Natural killer cell treated with Interleukin-12 subunit alpha and Interleukin-12 subunit beta and Interleukin-15 and Interleukin-18, amount 100 ng/mL, for 72 hours (primary cell): Measurements from ENCODE around the gene RNF224. TPM values are rescaled to one million over a fixed set of nuclear protein-coding genes. Genes with fewer than 3 reads are reported as not detected.
"Not testable (repeated sequence)": the region's sequence is repeated elsewhere in the genome, so short reads cannot be mapped to it uniquely, and the experiment has no call there.

Source experiments
- ATAC-seq, 2 donors: fragments of 150-1000 bp; cut with Tn5 transposase in 1 of 2; sonication (Bioruptor Pico), chemical (Tn5 transposase) in 1 of 2; 2 replicates each; pipeline ENCODE4 v1.10.0; 2021
- DNase-seq: peaks from one replicate; pipeline ENCODE4 v3.0.0; 2022; ENCODE audit warnings: low spot score
- H3K27ac Mint-ChIP-seq, 2 donors: 1 replicate in 1 of 2; 2 replicates in 1 of 2; pipeline ENCODE4 v1.8.0; 2022; ENCODE audit warnings: mixed read lengths in 2 of 2, mild to moderate bottlenecking in 1 of 2, moderate library complexity in 1 of 2
- H3K27me3 Mint-ChIP-seq, 2 donors: 1 replicate in 1 of 2; 2 replicates in 1 of 2; pipeline ENCODE4 v1.8.0; 2022; ENCODE audit warnings: mixed read lengths in 2 of 2
- H3K36me3 Mint-ChIP-seq: one replicate; pipeline ENCODE4 v1.8.0; 2022; ENCODE audit warnings: mixed read lengths
- H3K4me1 Mint-ChIP-seq, 2 donors: 1 replicate in 1 of 2; 2 replicates in 1 of 2; pipeline ENCODE4 v1.8.0; 2022; ENCODE audit warnings: low read depth in 2 of 2, mixed read lengths in 2 of 2, mild to moderate bottlenecking in 1 of 2
- H3K4me3 Mint-ChIP-seq: one replicate; pipeline ENCODE4 v1.8.0; 2022; ENCODE audit warnings: mixed read lengths
- H3K9me3 Mint-ChIP-seq: 2 replicates; pipeline ENCODE4 v1.8.0; 2022; ENCODE audit warnings: mixed read lengths
- total RNA-seq, 2 donors: library from RNA; stranded (reverse); gene quantifications; one replicate each; pipeline ENCODE4 v1.2.3, GENCODE V29; 2022

The RNF224 gene
- total RNA-seq, 2 donors from 2014 or later, result not detected

- no peaks in the 10 kb centered on the region for H3K36me3 Mint-ChIP-seq
- no peak for DNase-seq
- H3K9me3 Mint-ChIP-seq, result no peaks in the 10 kb centered on the region
- H3K27ac Mint-ChIP-seq, result no peak within 1 kb of the TSS
- H3K4me3 Mint-ChIP-seq, result no peak within 1 kb of the TSS
- no peaks in the 10 kb centered on the region for H3K27me3 Mint-ChIP-seq
- H3K4me1 Mint-ChIP-seq, result peaks cover 5% of the 10 kb centered on the region in 2 donors
- ATAC-seq, result no peak
These were observed 23.8 kb downstream of the RNF224 start, which contains the start of gene STPG3 for GRCh38 chr9:137251194-137251461. TSS of gene STPG3 (plus strand) at chr9:137251286. CDS start at chr9:137251287, 1 bp downstream.

- ATAC-seq (no peak), DNase-seq (no peak)
- no peaks in the 10 kb centered on the region for H3K9me3 Mint-ChIP-seq
- no peaks in the 10 kb centered on the region for H3K36me3 Mint-ChIP-seq
- H3K27ac Mint-ChIP-seq, result no peak overlapping the region
- no peaks in the 10 kb centered on the region for H3K27me3 Mint-ChIP-seq
- peaks cover 5 to 10% of the 10 kb centered on the region in 2 donors for H3K4me1 Mint-ChIP-seq
- H3K4me3 Mint-ChIP-seq, result no peak overlapping the region
These were observed 24.4 kb downstream of the RNF224 start for GRCh38 chr9:137251490-137252268.

GRCh38 chr9:137252555-137253506 lies 25.5 kb downstream of the RNF224 start:
- Mint-ChIP-seq H3K4me3 (no peak overlapping the region), H3K36me3 (no peaks in the 10 kb centered on the region), H3K9me3 (no peaks in the 10 kb centered on the region), H3K27me3 (no peaks in the 10 kb centered on the region), H3K27ac (no peak overlapping the region), H3K4me1 (peaks cover 5 to 10% of the 10 kb centered on the region in 2 donors)
- ATAC-seq (no peak), DNase-seq (no peak)

- H3K36me3 Mint-ChIP-seq, result no peaks in the 10 kb centered on the region
- ATAC-seq, result no peak
- no peaks in the 10 kb centered on the region for H3K27me3 Mint-ChIP-seq
- peaks cover 5 to 10% of the 10 kb centered on the region in 2 donors for H3K4me1 Mint-ChIP-seq
- H3K9me3 Mint-ChIP-seq, result no peaks in the 10 kb centered on the region
- peak overlapping the region; percentile 44 to 78 for H3K27ac Mint-ChIP-seq
- H3K4me3 Mint-ChIP-seq, result peak overlapping the region; percentile 83
- no peak for DNase-seq
These were observed 26.7 kb downstream of the RNF224 start for GRCh38 chr9:137253717-137254623.

DNA sequence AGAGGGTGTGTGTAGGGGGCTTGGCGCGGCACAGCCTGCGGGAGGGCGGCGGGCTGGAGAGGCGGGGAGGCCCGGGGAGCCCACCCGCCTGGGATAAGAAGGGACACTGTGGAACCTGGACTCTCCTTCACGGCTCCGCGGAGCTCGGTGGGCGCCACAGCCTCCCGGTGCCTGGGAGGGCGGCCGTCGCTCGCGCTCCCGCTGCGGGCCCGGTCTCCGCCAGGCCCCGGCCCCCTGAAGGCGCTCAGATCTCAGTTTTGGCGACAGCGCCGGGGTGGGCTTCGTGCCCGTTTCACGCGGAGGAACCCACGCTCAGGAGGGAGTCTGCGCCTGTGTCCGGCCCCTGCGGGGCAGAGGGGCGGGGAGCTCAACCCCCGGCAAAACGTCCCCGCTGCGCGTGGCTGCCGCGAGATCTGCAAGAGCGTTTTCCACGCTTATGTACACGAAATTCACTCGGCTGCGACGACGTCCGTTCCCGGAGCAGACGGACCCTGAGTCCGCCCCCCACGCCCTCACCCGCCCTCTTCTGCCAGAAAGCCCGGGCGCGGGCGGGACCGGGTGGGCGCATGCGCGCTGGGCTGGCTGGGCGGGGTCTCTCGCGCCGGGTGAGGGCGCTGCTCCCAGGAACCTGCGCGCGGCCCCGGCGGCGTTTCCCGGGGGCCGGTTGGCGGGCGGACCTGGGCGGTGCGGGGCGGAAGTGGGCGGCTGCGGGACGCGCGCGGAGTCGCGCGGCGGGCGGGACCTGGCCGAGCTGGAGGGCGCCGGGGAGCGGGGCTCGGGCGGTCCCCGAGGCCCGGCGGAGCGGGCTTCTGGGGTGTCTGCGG lies 27.5 kb downstream of the RNF224 start, which contains the start of gene NELFB:
TSS of gene NELFB (plus strand) at position 704 of the 824 bp plus-strand sequence.
- Mint-ChIP-seq H3K36me3 (no peaks in the 10 kb centered on the region), H3K27me3 (no peaks in the 10 kb centered on the region), H3K4me1 (peaks cover 5 to 10% of the 10 kb centered on the region in 2 donors), H3K27ac (peak within 1 kb of the TSS; percentile 44 to 78), H3K4me3 (peak within 1 kb of the TSS; percentile 83), H3K9me3 (no peaks in the 10 kb centered on the region)
- peak; percentile 91 to 97 for ATAC-seq
- peak; percentile 98 for DNase-seq

DNA sequence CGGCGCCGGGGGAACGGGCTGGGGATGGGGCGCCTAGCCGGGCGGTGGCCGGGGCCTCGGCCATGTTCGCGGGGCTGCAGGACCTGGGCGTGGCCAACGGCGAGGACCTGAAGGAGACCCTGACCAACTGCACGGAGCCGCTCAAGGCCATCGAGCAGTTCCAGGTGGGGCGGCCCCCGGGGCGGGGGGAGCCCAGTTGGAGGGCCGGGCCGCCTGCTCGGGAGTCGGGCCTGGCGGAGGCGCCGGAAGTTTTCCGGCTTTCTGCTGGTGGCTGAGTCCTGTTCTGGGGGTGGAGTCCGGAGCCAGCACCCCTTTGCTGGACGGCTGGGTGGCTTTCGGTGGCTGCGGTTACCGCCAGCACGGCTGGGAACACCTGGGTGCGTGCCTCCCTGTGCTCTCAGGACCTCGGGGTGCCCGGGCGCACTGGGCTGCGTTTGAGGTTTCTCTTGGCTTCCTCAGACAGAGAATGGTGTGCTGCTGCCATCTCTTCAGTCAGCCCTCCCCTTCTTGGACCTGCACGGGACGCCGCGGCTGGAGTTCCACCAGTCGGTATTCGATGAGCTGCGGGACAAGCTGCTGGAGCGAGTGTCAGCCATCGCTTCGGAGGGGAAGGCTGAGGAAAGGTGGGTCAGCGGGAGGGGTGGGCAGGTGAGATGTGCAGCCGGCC lies 28.3 kb downstream of the RNF224 start:
- ATAC-seq (peak in 1 of 2 donors; percentile 51), DNase-seq (no peak)
- H3K36me3 Mint-ChIP-seq, result no peaks in the 10 kb centered on the region
- H3K9me3 Mint-ChIP-seq, result no peaks in the 10 kb centered on the region
- H3K27ac Mint-ChIP-seq, result no peak overlapping the region
- peaks cover 5 to 10% of the 10 kb centered on the region in 2 donors for H3K4me1 Mint-ChIP-seq
- H3K27me3 Mint-ChIP-seq, result no peaks in the 10 kb centered on the region
- peak overlapping the region; percentile 83 for H3K4me3 Mint-ChIP-seq

- no peak overlapping the region for H3K27ac Mint-ChIP-seq
- H3K27me3 Mint-ChIP-seq, result no peaks in the 10 kb centered on the region
- H3K36me3 Mint-ChIP-seq, result no peaks in the 10 kb centered on the region
- H3K9me3 Mint-ChIP-seq, result no peaks in the 10 kb centered on the region
- H3K4me1 Mint-ChIP-seq, result peaks cover 5 to 10% of the 10 kb centered on the region in 2 donors
- DNase-seq (no peak), ATAC-seq (no peak)
- H3K4me3 Mint-ChIP-seq, result peak overlapping the region; percentile 83
These were observed 29.1 kb downstream of the RNF224 start for GRCh38 chr9:137256362-137256761.

DNA sequence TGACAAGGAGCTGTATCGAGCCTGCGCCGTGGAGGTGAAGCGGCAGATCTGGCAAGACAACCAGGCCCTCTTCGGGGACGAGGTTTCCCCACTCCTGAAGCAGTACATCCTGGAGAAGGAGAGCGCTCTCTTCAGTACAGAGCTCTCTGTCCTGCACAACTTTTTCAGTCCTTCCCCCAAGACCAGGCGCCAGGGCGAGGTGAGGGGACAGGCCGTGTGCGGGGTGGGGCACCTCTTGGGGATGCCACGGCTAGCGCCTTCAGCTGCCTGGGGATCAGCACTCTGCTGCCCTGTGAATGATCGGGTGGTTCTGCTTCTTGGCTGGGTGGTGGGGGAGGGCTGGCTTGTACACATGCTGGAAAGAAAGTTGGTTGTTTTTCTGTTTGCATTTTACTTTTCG lies 29.6 kb downstream of the RNF224 start:
- H3K9me3 Mint-ChIP-seq, result no peaks in the 10 kb centered on the region
- H3K27me3 Mint-ChIP-seq, result no peaks in the 10 kb centered on the region
- H3K27ac Mint-ChIP-seq, result no peak overlapping the region

GRCh38 chr9:137262173-137262908 lies 35.0 kb downstream of the RNF224 start:
- not testable (repeated sequence) for ATAC-seq

More for the DNA sequence above, 29.6 kb downstream of the RNF224 start:
- peaks cover 5% of the 10 kb centered on the region for H3K36me3 Mint-ChIP-seq
- H3K4me3 Mint-ChIP-seq, result peak overlapping the region; percentile 15
- DNase-seq (no peak), ATAC-seq (no peak)
- H3K4me1 Mint-ChIP-seq, result peaks cover 5 to 13% of the 10 kb centered on the region in 2 donors

GRCh38 chr9:137262909-137263285 lies 35.6 kb downstream of the RNF224 start:
- Mint-ChIP-seq H3K4me1 (peaks cover 0 to 3% of the 10 kb centered on the region in 2 donors), H3K9me3 (no peaks in the 10 kb centered on the region), H3K36me3 (peaks cover 5% of the 10 kb centered on the region), H3K27me3 (no peaks in the 10 kb centered on the region), H3K4me3 (no peak overlapping the region), H3K27ac (no peak overlapping the region)
- no peak for ATAC-seq
- no peak for DNase-seq

More at GRCh38 chr9:137262173-137262908, 35.0 kb downstream of the RNF224 start:
- not testable (repeated sequence) for DNase-seq, H3K4me1 Mint-ChIP-seq, H3K4me3 Mint-ChIP-seq, H3K27me3 Mint-ChIP-seq, H3K36me3 Mint-ChIP-seq, H3K27ac Mint-ChIP-seq, H3K9me3 Mint-ChIP-seq

- Mint-ChIP-seq H3K9me3 (no peaks in the 10 kb centered on the region), H3K36me3 (peaks cover 8% of the 10 kb centered on the region), H3K27ac (no peak overlapping the region)
These were observed 36.2 kb downstream of the RNF224 start for GRCh38 chr9:137263506-137263905.

GRCh38 chr9:137264067-137264466 lies 36.8 kb downstream of the RNF224 start:
- DNase-seq, result no peak
- Mint-ChIP-seq H3K9me3 (no peaks in the 10 kb centered on the region), H3K4me1 (peaks cover 7% of the 10 kb centered on the region in 2 donors), H3K4me3 (no peak overlapping the region), H3K27ac (no peak overlapping the region), H3K36me3 (peaks cover 12% of the 10 kb centered on the region), H3K27me3 (no peaks in the 10 kb centered on the region)
- no peak for ATAC-seq

More at GRCh38 chr9:137263506-137263905, 36.2 kb downstream of the RNF224 start:
- H3K27me3 Mint-ChIP-seq, result no peaks in the 10 kb centered on the region
- ATAC-seq (no peak), DNase-seq (no peak)
- H3K4me1 Mint-ChIP-seq, result peaks cover 3 to 4% of the 10 kb centered on the region in 2 donors
- no peak overlapping the region for H3K4me3 Mint-ChIP-seq
